GM20431 (cell line): ENCODE measurements around the gene SIAH2.

Experiments
- in situ Hi-C: fragments of 300-500 bp; cut with MseI, MboI; formaldehyde crosslinking; loops from one replicate; pipeline ENCODE4 v1.15.0; 2020; ENCODE audit warnings: low sequenced_read_pairs; ENCODE audit not compliant: unreplicated experiment

The SIAH2 gene

GRCh38 chr3:150754896-150755295 lies 8.1 kb downstream of the SIAH2 start:
- in situ Hi-C loops, result no loop called here

GRCh38 chr3:150751781-150752263 lies 11.1 kb downstream of the SIAH2 start:
- in situ Hi-C loops, result no loop called here

GRCh38 chr3:150749255-150749654 lies 13.7 kb downstream of the SIAH2 start:
- in situ Hi-C loops, result no loop called here

GRCh38 chr3:150748684-150749047 lies 14.3 kb downstream of the SIAH2 start:
- in situ Hi-C loops, result no loop called here

GRCh38 chr3:150747886-150748683 lies 14.9 kb downstream of the SIAH2 start:
- in situ Hi-C loops, result no loop called here

- in situ Hi-C loops, result no loop called here
Measured at GRCh38 chr3:150746791-150747590, 16.0 kb downstream of the SIAH2 start.

- in situ Hi-C loops, result no loop called here
Measured at GRCh38 chr3:150745832-150746231, 17.1 kb downstream of the SIAH2 start.

- in situ Hi-C loops, result no loop called here
Measured at GRCh38 chr3:150744919-150745211, 18.1 kb downstream of the SIAH2 start.

- in situ Hi-C loops, result no loop called here
Measured at GRCh38 chr3:150744041-150744918, 18.7 kb downstream of the SIAH2 start.

- in situ Hi-C loops, result no loop called here
Measured at GRCh38 chr3:150743508-150743907, 19.5 kb downstream of the SIAH2 start.

- in situ Hi-C loops, result no loop called here
Measured at GRCh38 chr3:150742679-150743078, 20.3 kb downstream of the SIAH2 start.

- in situ Hi-C loops, result no loop called here
Measured at GRCh38 chr3:150742141-150742523, 20.8 kb downstream of the SIAH2 start.

- in situ Hi-C loops, result no loop called here
Measured at GRCh38 chr3:150741497-150742140, 21.4 kb downstream of the SIAH2 start.

- in situ Hi-C loops, result no loop called here
Measured at GRCh38 chr3:150740733-150741496, 22.1 kb downstream of the SIAH2 start.

- in situ Hi-C loops, result no loop called here
Measured at GRCh38 chr3:150739877-150740645, 22.9 kb downstream of the SIAH2 start.

- in situ Hi-C loops, result no loop called here
Measured at GRCh38 chr3:150739200-150739863, 23.6 kb downstream of the SIAH2 start.

- in situ Hi-C loops, result no loop called here
Measured at GRCh38 chr3:150738688-150739087, 24.3 kb downstream of the SIAH2 start.
